NCI-H748 treated with DMSO at 0.1 percent for 48 hours (cell line): ENCODE results near the gene THSD7B.
"Not testable (repeated sequence)": the region's sequence is repeated elsewhere in the genome, so short reads cannot be mapped to it uniquely, and the experiment has no call there.

Experiments used
- DNase-seq: peaks from one replicate; lab custom pipeline; 2025; lab: John Stamatoyannopoulos, UW

The THSD7B gene

GRCh38 chr2:137700250-137700649 is 934.9 kb downstream of the THSD7B start:
- not testable (repeated sequence) for DNase-seq

- DNase-seq, result no peak
These were observed 935.3 kb downstream of the THSD7B start for GRCh38 chr2:137700681-137701080.

GRCh38 chr2:137705296-137705695 is 940.0 kb downstream of the THSD7B start:
- DNase-seq, result no peak

- no peak for DNase-seq
These were observed 941.7 kb downstream of the THSD7B start for GRCh38 chr2:137706786-137707613.

GRCh38 chr2:137708311-137708710 is 943.0 kb downstream of the THSD7B start:
- DNase-seq, result no peak

GRCh38 chr2:137715731-137716191 is 950.4 kb downstream of the THSD7B start:
- no peak for DNase-seq

GRCh38 chr2:137718786-137719185 is 953.4 kb downstream of the THSD7B start:
- no peak for DNase-seq

DNA sequence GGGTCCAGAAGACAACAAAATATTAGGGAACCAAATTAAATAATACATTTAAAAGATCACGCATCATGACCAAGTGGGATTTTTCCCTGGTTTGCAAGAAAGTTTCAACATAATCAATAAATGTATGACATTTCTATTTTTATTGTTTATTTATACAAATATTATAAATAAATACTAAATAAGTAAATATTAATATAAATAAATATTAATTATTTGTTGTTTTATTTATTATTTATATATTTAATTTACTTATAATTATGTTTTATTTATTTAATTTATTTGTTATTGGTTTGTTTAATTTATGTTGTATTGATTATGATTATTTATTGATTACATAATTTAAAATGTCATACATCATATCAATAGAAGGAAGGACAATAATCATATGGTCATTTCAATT is 956.4 kb downstream of the THSD7B start:
- no peak for DNase-seq

DNA sequence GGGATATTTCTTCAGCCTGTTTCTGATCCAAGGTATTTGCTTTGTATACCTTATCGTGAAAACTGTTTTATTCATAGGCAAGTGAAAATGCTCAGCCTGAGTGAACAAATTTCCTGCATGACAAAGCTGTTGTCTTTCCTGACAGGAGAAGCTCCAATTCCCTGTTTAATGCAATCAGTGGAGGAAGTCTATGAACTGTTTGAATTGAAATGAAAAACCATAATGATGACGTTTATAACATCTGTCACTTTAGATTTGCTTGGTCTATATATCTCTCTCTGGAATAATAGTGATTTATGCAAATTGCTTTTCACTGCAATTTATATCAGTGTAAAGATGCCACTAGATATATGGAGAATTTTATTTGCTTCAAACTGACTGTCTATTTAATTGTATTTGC is 959.6 kb downstream of the THSD7B start:
- no peak for DNase-seq
